Panc1 (cell line): ENCODE measurements around the gene TENM3. TPM values are rescaled to one million over a fixed set of nuclear protein-coding genes. Genes with fewer than 3 reads are reported as not detected.

Experiments used
- ATAC-seq: fragments of 200-7000 bp; cut with Tn5 transposase; 2 replicates; pipeline ENCODE4 v1.9.1; 2020; ENCODE audit warnings: mild to moderate bottlenecking, moderate library complexity
- BruUV-seq: library from RNA; stranded (reverse); fragments of 400-500 nt; replicated peaks from 2 replicates; lab custom pipeline; 2021; lab: Mats Ljungman, UMichigan
- CTCF ChIA-PET: fragments of 300-600 bp; sonication (Branson Sonifier 250); formaldehyde crosslinking; loops from one replicate; lab custom pipeline; 2022; ENCODE audit warnings: antibody characterized with exemption; lab: Charles Lee
- POLR2A ChIA-PET: fragments of 300-600 bp; sonication (Branson Sonifier 250); formaldehyde crosslinking; loops from one replicate; lab custom pipeline; 2022; ENCODE audit warnings: antibody characterized with exemption; lab: Charles Lee
- DNase-seq: peaks from one replicate; pipeline ENCODE4 v3.0.0-alpha.2; 2010; ENCODE audit warnings: low read depth, low spot score
- H3K27ac ChIP-seq: 2 replicates; pipeline ENCODE4 v1.5.1; 2011; ENCODE audit warnings: mild to moderate bottlenecking, low read length, inconsistent platforms
- H3K27me3 ChIP-seq: fragments of 200-500 bp; sonication (Bioruptor generic); 2 replicates; pipeline ENCODE4 v1.6.0; 2014; ENCODE audit warnings: low read length, inconsistent platforms; ENCODE audit not compliant: control insufficient read depth, insufficient read depth
- H3K36me3 ChIP-seq: fragments of 200-500 bp; sonication (Bioruptor generic); 2 replicates; pipeline ENCODE4 v1.5.1; 2014; ENCODE audit warnings: inconsistent platforms, mild to moderate bottlenecking, low read length, moderate library complexity; ENCODE audit not compliant: control insufficient read depth, insufficient read depth
- H3K4me1 ChIP-seq: 2 replicates; pipeline ENCODE4 v1.5.1; 2011; ENCODE audit warnings: inconsistent platforms, mild to moderate bottlenecking, low read length, moderate library complexity; ENCODE audit not compliant: control insufficient read depth, insufficient read depth
- H3K4me3 ChIP-seq, 2 experiments: 2 replicates each; pipeline ENCODE4 v1.5.1; 2011 to 2012; ENCODE audit warnings: low read depth in 2 of 2, low read length in 2 of 2, mild to moderate bottlenecking in 2 of 2, inconsistent platforms in 1 of 2, moderate library complexity in 1 of 2
- H3K9me3 ChIP-seq: fragments of 200-500 bp; sonication (Bioruptor generic); 2 replicates; pipeline ENCODE4 v1.5.1; 2014; ENCODE audit warnings: low read depth, mild to moderate bottlenecking, inconsistent platforms, low read length, moderate library complexity; ENCODE audit not compliant: control insufficient read depth, insufficient read depth
- CTCF ChIP-seq: fragments of 450-650 bp; IDR thresholded peaks from 2 replicates; pipeline ENCODE4 v1.5.1; 2017; ENCODE audit warnings: mild to moderate bottlenecking
- POLR2AphosphoS5 ChIP-seq: IDR thresholded peaks from 2 replicates; pipeline ENCODE4 v1.6.1; 2012; ENCODE audit warnings: mild to moderate bottlenecking, low read depth, low read length, moderate library complexity
- REST ChIP-seq, 2 experiments: IDR thresholded peaks; 2 replicates each; pipeline ENCODE4 v1.6.1; 2011 to 2012; ENCODE audit warnings: low read depth in 2 of 2, control low read depth in 1 of 2, low read length in 1 of 2, mild to moderate bottlenecking in 1 of 2, moderate library complexity in 1 of 2; ENCODE audit not compliant: insufficient read depth in 1 of 2
- SIN3A ChIP-seq: IDR thresholded peaks from 2 replicates; pipeline ENCODE4 v1.6.1; 2012; ENCODE audit warnings: low read depth, mild to moderate bottlenecking, low read length, moderate library complexity, borderline replicate concordance; ENCODE audit not compliant: insufficient read depth
- TCF7L2 ChIP-seq: IDR thresholded peaks from 2 replicates; pipeline ENCODE4 v1.6.1; 2011; ENCODE audit warnings: mild to moderate bottlenecking, low read depth, low read length, inconsistent platforms
- in situ Hi-C: cut with HindIII; loops from 2 replicates; pipeline ENCODE4 v1.10.0; 2016; ENCODE audit warnings: low sequenced_read_pairs, low pct_unique_long_range_greater_than_20kb
- intact Hi-C: fragments of 100-400 bp; cut with micrococcal nuclease; formaldehyde crosslinking; loops from one replicate; pipeline ENCODE4 v1.10.0; 2022; ENCODE audit not compliant: unreplicated experiment
- total RNA-seq: library from RNA; stranded (reverse); gene quantifications from one replicate; pipeline ENCODE4 v1.2.1, GENCODE V29; 2021; ENCODE audit not compliant: unreplicated experiment

The TENM3 gene
- total RNA-seq, 1 experiment from 2014 or later, result 0.95 TPM

GRCh38 chr4:182730791-182731190 lies 487.6 kb downstream of the TENM3 start:
- no peaks in the 10 kb centered on the region for H3K36me3 ChIP-seq
- H3K27me3 ChIP-seq, result no peaks in the 10 kb centered on the region
- ATAC-seq (no peak), DNase-seq (no peak)
- intact Hi-C loops, result no loop called here
- H3K9me3 ChIP-seq, result no peaks in the 10 kb centered on the region
- POLR2A ChIA-PET, result no interaction called here
- no peaks in the 10 kb centered on the region for H3K4me1 ChIP-seq
- TF ChIP-seq TCF7L2, result no peak
- TF ChIP-seq SIN3A, result no peak
- TF ChIP-seq POLR2AphosphoS5, result no peak
- no peak for TF ChIP-seq CTCF
- TF ChIP-seq REST (IDR thresholded peaks at IDR 0.05; ENCODE audit: insufficient read depth in 1 of 2, low read depth in 2 of 2, low read length in 1 of 2), result no peak
- BruUV-seq, result no TSS peak
- no peak overlapping the region for H3K27ac ChIP-seq
- in situ Hi-C loops, result no loop called here
- CTCF ChIA-PET, result no interaction called here
- H3K4me3 ChIP-seq, result no peak overlapping the region

GRCh38 chr4:182736207-182736606 lies 493.0 kb downstream of the TENM3 start:
- in situ Hi-C loops, result no loop called here
- H3K36me3 ChIP-seq, result no peaks in the 10 kb centered on the region
- BruUV-seq, result no TSS peak
- no peaks in the 10 kb centered on the region for H3K27me3 ChIP-seq
- no peaks in the 10 kb centered on the region for H3K4me1 ChIP-seq
- no peaks in the 10 kb centered on the region for H3K9me3 ChIP-seq
- ATAC-seq (no peak), DNase-seq (no peak)
- intact Hi-C loops, result no loop called here
- no peak overlapping the region for H3K27ac ChIP-seq
- POLR2A ChIA-PET, result no interaction called here
- CTCF ChIA-PET, result no interaction called here
- no peak overlapping the region for H3K4me3 ChIP-seq
- TF ChIP-seq REST (IDR thresholded peaks at IDR 0.05; ENCODE audit: insufficient read depth in 1 of 2, low read depth in 2 of 2, low read length in 1 of 2), result no peak
- no peak for TF ChIP-seq POLR2AphosphoS5
- no peak for TF ChIP-seq CTCF
